Measurements from ENCODE around the gene RALGAPA1.

- TF ChIP-seq TBL1XR1 (IDR thresholded peaks at IDR 0.05; ENCODE audit: low read length in 2 of 2) (no peak), MAFK (IDR thresholded peaks at IDR 0.05; ENCODE audit: low read length) (no peak), TAF1 (IDR thresholded peaks at IDR 0.05; ENCODE audit: control insufficient read depth, extremely low read depth, insufficient read depth, low read length, severe bottlenecking) (no peak), CTCF (IDR thresholded peaks at IDR 0.05 in 2 of 3, conservative IDR thresholded peaks at IDR 0.05 in 1 of 3; ENCODE audit: insufficient read depth in 2 of 3, low read depth in 1 of 3, low read length in 3 of 3) (no peak), YY1 (IDR thresholded peaks at IDR 0.05; ENCODE audit: borderline replicate concordance in 1 of 3, control insufficient read depth in 1 of 3, extremely low read depth in 1 of 3, insufficient read depth in 3 of 3, insufficient read length in 1 of 3, insufficient replicate concordance in 2 of 3, low read depth in 1 of 3, low read length in 2 of 3) (no peak), SIRT6 (IDR thresholded peaks at IDR 0.05; ENCODE audit: low read depth, low read length) (no peak), ZNF174 (CRISPR knock-in tag; IDR thresholded peaks at IDR 0.05) (no peak), ZNF609 (CRISPR knock-in tag; IDR thresholded peaks at IDR 0.05; ENCODE audit: borderline replicate concordance) (no peak), ZNF253 (CRISPR knock-in tag; conservative IDR thresholded peaks at IDR 0.05) (no peak), POLR2H (tag; IDR thresholded peaks at IDR 0.05; ENCODE audit: low read depth) (no peak), POLR3A (IDR thresholded peaks at IDR 0.05; ENCODE audit: borderline replicate concordance, extremely low read depth, insufficient read depth, insufficient read length) (no peak), GATAD2B (IDR thresholded peaks at IDR 0.05; ENCODE audit: borderline replicate concordance) (no peak)
Observed at GRCh38 chr14:35701531-35701930, 107.6 kb downstream of the RALGAPA1 start.

Data from K562 (cell line).